ENCODE results near the gene PDE11A.
"Not testable (repeated sequence)": the region's sequence is repeated elsewhere in the genome, so short reads cannot be mapped to it uniquely, and the experiment has no call there.

PDE11A gene

GRCh38 chr2:178008636-178009289, 63.8 kb downstream of the PDE11A start:
- peak in 1 of 2 experiments; percentile 64 for DNase-seq

- no peak for DNase-seq
These were observed 65.9 kb downstream of the PDE11A start for GRCh38 chr2:178006710-178007109.

- no peak for DNase-seq
These were observed 66.8 kb downstream of the PDE11A start for GRCh38 chr2:178005756-178006155.

- no peak for DNase-seq
These were observed 70.5 kb downstream of the PDE11A start for GRCh38 chr2:178002038-178002437.

- DNase-seq, result no peak
These were observed 73.6 kb downstream of the PDE11A start for GRCh38 chr2:177998996-177999395.

- no peak for DNase-seq
These were observed 74.6 kb downstream of the PDE11A start for GRCh38 chr2:177998006-177998405.

- no peak for DNase-seq
These were observed 79.6 kb downstream of the PDE11A start for GRCh38 chr2:177992992-177993391.

GRCh38 chr2:177989029-177989885, 83.3 kb downstream of the PDE11A start:
- no peak for DNase-seq

- no peak for DNase-seq
These were observed 87.8 kb downstream of the PDE11A start for GRCh38 chr2:177984749-177985148.

- peak in 1 of 2 experiments; percentile 2 for DNase-seq
These were observed 89.3 kb downstream of the PDE11A start for GRCh38 chr2:177983183-177983788.

GRCh38 chr2:177972782-177973181, 99.8 kb downstream of the PDE11A start:
- DNase-seq, result no peak

GRCh38 chr2:177972123-177972522, 100.5 kb downstream of the PDE11A start:
- no peak for DNase-seq

GRCh38 chr2:177970670-177971454, 101.7 kb downstream of the PDE11A start:
- no peak for DNase-seq

GRCh38 chr2:177964892-177965291, 107.7 kb downstream of the PDE11A start:
- no peak for DNase-seq

- no peak for DNase-seq
These were observed 120.4 kb downstream of the PDE11A start for GRCh38 chr2:177952151-177952550.

- not testable (repeated sequence) for DNase-seq
These were observed 125.0 kb downstream of the PDE11A start for GRCh38 chr2:177947598-177947997.

GRCh38 chr2:177944530-177944929, 128.0 kb downstream of the PDE11A start:
- not testable (repeated sequence) for DNase-seq

- DNase-seq, result no peak
These were observed 129.8 kb downstream of the PDE11A start for GRCh38 chr2:177942731-177943130.

GRCh38 chr2:177939211-177939610, 133.4 kb downstream of the PDE11A start:
- DNase-seq, result no peak

GRCh38 chr2:177930916-177931315, 141.7 kb downstream of the PDE11A start:
- DNase-seq, result no peak

- no peak for DNase-seq
These were observed 142.7 kb downstream of the PDE11A start for GRCh38 chr2:177929662-177930522.

- DNase-seq, result no peak
These were observed 149.3 kb downstream of the PDE11A start for GRCh38 chr2:177923323-177923722.
